ENCODE data around the gene TIGAR.

DNA sequence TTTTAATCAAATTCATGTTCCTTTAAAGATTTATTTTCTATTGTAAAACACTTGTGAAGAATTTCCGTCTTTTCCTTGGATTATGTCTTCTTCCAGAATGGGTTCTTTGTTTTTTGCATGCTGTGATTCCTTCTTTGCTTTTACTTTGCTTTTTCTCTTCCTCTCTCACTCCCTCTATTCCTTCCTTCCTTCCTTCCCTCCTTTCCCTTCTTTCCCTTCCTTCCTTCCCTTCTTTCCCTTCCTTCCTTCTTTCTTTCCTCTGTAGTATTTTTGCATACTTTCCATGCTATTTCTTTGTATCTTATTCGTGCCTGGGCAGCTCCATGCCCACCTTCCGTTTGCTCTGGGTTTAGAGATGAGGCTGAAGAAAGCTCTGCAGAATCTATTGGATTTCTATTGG, 80.1 kb downstream of the TIGAR start:
- TF ChIP-seq, protein P1, sequence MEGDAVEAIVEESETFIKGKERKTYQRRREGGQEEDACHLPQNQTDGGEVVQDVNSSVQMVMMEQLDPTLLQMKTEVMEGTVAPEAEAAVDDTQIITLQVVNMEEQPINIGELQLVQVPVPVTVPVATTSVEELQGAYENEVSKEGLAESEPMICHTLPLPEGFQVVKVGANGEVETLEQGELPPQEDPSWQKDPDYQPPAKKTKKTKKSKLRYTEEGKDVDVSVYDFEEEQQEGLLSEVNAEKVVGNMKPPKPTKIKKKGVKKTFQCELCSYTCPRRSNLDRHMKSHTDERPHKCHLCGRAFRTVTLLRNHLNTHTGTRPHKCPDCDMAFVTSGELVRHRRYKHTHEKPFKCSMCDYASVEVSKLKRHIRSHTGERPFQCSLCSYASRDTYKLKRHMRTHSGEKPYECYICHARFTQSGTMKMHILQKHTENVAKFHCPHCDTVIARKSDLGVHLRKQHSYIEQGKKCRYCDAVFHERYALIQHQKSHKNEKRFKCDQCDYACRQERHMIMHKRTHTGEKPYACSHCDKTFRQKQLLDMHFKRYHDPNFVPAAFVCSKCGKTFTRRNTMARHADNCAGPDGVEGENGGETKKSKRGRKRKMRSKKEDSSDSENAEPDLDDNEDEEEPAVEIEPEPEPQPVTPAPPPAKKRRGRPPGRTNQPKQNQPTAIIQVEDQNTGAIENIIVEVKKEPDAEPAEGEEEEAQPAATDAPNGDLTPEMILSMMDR (conservative IDR thresholded peaks at IDR 0.05; ENCODE audit: low read length) = no peak
- no peak for TF ChIP-seq EZH2phosphoT487 (IDR thresholded peaks at IDR 0.05; ENCODE audit: borderline replicate concordance)
